ENCODE measurements around the gene MAPK10.

The MAPK10 gene

GRCh38 chr4:85994576-85994975 is 365.3 kb downstream of the MAPK10 start:
- no peak for TF ChIP-seq CTCF (IDR thresholded peaks at IDR 0.05)

DNA sequence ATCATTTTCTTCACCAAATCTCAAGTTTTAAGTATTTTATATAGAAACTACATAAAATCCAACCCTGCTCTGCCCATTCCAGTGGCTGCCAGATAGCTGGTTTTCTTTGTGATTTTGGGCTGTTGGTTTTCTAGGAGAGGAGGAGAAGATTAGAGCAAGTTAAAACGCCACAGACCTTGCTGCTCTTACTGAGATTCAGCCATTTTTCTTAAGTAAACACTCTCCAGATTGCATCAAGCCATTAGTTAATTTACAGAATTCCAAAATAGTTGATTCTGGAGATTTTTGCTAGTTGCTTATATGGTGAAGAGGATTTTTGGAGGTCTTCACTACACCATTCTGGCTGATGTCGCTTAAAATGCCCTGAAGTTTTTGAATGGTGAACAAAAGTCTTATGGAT is 366.2 kb downstream of the MAPK10 start:
- no peak for TF ChIP-seq CTCF (IDR thresholded peaks at IDR 0.05)

- TF ChIP-seq CTCF (IDR thresholded peaks at IDR 0.05): no peak
Measured at GRCh38 chr4:85986266-85986665, 373.6 kb downstream of the MAPK10 start.

DNA sequence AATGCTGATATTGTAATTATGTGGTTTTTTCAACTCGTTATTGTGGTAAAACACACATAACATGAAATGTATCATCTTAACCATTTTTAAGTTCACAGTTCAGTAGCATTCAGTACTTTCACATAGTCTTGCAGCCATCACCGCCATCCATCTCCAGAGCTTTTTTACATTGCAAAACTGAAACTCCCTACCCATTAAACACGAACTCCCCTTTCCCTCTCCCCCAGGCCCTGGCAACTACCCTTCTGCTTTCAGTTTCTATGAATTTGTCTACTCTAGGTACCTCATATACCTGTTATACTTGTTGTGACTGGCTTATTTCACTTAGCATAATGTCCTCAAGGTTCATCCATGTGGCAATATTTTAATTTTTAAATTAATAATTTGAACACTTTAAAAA is 380.6 kb downstream of the MAPK10 start:
- TF ChIP-seq CTCF (IDR thresholded peaks at IDR 0.05): no peak

DNA sequence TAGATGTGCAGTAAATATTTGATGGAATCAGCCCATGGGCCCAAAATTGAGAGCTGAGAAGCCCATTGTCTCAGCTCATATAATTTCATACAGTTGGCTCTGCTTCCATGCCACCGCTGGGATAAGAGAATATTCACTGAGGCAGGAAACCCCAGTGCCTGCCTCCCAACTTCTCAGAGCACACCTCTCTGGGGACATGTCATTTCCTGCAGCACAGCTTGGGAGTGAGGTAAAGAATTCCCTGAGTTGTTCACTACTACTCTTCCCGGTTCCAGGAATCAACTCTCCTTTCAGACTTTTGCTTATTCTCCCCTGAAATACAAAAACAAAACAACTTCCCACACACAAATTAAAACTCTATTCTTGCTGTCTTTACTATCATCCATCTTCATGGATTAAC is 389.3 kb downstream of the MAPK10 start:
- TF ChIP-seq CTCF (IDR thresholded peaks at IDR 0.05): no peak

DNA sequence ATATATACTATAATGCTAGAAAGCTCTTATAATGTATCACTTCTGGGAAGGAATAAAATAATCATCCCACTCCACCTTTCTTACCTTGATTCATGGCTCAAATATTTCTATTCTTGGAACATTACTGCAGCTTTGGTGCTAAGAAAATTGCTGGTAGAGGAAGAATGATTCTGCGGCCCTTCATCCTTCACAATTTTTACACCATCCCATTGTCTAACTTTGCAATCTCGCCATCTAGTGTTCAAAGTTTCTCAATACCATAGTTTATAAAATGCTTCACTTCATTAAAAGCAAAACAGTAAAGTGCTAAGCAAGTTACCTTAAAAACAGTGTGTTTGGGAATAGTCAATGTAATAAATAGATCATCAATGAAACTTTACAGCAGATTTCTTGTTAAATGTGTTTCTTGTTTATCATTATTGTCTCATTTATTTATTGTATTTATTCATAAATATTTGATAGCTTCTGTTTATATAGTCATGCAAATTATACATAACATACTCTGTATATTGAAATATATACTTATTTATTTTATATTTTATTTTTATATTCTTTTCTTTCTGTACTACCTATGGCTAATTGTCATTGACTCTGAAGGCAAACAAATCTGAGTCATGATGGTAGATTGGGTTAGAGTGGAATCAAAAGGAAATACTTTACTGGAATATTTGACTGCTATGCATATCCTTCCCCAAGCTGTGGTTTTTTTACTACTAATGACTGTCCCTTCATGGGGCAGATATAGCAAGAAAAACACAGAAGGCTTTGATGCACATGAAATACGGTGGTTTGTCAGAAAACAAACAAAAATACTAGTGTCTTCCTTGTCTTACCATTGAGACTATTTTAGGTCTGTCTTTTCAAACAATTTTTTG is 390.7 kb downstream of the MAPK10 start:
- TF ChIP-seq CTCF (IDR thresholded peaks at IDR 0.05): peak; percentile 65

DNA sequence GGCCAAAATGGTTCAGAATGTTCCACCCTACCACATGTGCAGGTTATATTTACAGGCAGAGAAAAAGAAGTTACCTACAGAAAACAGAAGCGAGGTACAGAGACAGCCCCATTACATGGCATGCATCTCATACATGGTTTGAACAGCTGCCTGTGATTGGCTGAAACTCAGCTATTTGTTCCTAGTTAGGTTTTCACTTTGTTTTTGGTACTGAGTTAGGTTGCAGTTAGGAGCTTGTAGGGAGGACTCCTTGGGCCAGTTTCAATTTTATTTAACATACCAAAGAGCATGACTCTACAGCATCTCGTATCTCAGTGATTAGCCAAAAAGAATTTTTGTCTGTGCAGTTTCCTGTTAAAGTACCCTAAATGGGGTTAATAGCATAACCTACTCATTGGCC is 392.0 kb downstream of the MAPK10 start:
- TF ChIP-seq CTCF (IDR thresholded peaks at IDR 0.05): no peak

Data from LNCAP (cell line).